GM18873 (cell line): ENCODE measurements around the gene RAC2.
"Not testable (repeated sequence)": the region's sequence is repeated elsewhere in the genome, so short reads cannot be mapped to it uniquely, and the experiment has no call there.

Experiments used
- ATAC-seq: cut with Tn5 transposase; IDR thresholded peaks from one replicate; pipeline ENCODE4 v1.9.1; 2021; ENCODE audit warnings: mild to moderate bottlenecking, moderate library complexity, moderate number of reproducible peaks; ENCODE audit not compliant: unreplicated experiment, low FRiP score

The RAC2 gene

DNA sequence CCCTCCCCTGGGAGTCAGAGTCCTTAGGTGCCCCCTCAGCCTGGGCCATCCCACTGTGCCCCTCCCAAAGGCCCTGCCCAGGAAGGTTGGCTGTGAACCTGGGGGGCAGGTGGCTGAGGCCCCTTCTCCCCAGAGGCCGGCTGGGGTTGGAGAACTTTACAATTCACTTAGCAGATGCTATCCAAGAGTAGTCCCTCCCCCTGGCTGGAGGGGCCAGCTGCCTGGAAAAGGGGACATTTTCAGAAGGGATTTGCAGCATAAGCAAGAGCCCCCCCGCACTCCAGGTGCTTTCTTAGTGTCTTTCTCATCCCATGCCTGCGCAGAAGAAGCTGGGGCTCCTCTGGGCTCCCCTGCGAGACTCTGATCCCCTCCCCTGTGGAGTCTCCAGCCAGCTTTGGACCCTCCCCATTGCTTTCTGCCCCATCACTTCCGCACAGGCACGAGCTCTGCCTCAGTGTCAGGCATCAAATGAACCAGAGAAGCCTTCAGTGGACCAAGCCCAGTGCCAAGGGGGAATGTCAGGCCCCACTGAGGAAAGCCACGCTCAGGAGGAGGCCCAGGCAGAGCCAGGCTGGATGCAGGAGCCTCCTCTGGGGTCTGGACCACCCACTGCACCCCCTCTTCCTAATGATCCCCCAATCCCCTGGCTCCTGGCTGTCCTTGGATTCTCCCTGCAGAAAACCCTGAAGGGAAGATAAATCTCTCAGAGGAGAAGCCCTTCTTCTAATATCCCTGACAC, 35.5 kb downstream of the RAC2 start:
- no peak for ATAC-seq

DNA sequence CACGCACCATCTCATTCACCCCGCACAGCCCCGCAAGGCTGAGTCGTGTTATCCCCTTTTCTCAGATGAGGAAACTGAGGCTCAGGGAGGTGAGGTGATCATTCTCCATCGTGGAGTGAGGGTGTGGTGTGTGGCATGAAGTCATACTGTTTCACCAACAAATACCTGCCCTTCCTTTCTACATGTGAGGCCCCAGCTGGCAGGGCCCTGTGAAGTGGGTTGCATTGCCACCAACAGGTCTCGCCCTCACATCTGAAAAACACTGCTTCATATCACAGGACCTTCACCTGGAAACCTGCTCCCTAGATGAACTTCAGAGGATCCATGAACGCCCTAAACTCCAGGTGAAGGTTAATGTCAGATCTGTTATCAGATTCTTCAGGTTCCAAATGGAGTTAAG, 36.1 kb downstream of the RAC2 start:
- no peak for ATAC-seq

DNA sequence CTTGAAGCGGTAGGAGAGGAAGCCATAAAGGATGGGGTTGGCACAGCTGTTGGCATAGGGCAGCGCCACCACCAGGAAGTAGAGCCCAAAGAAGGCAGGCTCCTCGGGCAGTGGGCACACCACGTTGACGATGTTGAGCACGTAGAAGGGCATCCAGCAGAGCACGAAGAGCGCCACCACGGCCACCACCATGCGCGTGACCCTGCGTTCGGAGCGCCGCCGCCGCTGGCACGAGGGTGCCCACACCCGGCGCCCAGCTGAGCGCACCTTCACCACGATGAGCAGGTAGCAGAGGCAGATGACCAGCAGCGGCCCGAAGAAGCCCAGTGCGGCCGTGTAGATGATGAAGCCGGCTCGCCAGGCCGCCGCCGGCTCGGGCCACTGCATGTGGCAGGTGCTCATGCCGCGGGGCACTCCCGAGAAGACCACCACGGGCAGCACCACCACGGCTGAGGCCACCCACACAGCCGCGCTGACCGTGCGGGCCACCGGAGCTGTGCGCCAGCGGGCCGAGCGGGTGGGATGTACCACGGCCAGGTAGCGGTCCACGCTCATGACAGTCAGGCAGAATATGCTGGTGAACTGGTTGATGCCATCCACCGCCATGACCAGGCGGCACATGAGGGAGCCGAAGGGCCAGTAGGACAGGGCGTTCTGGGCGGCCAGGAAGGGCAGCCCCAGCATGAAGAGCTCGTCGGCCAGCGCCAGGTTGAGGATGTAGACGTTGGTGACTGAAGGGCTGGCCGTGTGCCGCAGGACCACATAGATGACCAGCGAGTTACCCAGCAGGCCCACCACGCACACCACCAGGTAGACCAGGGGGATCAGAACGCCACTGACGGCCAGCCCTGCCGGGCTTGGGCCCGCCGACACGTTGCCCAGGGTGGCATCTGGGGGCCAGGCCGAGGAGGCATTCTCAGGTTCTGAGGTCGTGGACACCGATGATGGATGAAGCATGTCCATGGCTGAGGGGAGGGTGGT, 36.9 kb downstream of the RAC2 start:
- ATAC-seq, result no peak

DNA sequence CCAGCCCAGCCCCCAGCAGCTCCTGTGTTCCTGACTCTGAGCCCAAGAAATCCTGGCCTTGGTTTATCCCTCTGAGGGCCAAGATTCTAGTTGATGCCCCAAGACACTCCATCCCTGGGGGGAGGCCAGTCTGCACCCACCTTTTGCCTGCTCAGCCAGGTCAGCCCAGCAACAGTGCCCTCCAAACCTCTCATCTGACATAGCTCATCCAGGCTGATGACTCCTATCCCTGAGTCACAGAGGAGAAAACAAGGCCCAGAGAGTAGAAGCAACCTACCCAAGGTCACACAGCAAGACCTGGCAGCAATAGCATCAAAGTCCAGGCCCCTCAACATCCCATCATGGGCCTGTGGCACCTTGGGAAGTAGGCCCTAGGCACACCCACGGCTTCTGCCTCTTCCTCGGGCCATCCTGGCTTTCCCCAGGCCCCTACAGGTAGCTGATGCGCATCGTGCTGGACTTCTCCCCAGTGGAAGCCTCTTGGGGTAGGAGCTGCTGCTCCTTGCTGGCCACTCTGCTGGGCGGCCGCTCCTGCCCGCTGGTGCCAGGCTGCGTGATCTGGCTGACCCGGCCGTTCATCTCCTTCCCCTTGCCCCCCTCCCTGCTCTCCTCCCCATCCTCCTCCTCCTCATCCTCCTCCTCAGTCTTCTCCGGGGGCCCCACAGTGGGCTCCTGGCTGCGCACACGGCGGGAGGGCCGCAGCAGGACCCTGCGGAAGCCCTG, 37.8 kb downstream of the RAC2 start:
- no peak for ATAC-seq

DNA sequence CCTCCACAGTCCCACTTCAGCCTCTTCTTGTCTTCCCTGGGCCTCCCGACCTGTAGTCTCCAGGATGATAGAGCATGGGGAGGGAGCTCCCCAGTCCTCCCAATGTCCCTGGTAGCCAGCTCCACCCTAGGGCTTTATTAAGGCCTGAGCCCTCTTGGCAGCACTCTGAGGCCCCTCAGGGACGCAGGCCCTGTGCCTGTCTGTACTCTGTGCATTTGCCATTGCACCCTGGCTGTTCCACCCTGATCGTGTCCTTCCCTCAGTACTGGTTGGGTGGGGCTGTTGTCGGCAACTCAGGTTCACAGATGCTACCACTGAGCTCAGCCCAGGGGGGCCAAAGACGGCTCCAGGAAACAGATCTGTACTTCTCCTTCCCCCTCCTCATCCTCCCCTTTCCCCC, 39.0 kb downstream of the RAC2 start:
- ATAC-seq, result no peak

DNA sequence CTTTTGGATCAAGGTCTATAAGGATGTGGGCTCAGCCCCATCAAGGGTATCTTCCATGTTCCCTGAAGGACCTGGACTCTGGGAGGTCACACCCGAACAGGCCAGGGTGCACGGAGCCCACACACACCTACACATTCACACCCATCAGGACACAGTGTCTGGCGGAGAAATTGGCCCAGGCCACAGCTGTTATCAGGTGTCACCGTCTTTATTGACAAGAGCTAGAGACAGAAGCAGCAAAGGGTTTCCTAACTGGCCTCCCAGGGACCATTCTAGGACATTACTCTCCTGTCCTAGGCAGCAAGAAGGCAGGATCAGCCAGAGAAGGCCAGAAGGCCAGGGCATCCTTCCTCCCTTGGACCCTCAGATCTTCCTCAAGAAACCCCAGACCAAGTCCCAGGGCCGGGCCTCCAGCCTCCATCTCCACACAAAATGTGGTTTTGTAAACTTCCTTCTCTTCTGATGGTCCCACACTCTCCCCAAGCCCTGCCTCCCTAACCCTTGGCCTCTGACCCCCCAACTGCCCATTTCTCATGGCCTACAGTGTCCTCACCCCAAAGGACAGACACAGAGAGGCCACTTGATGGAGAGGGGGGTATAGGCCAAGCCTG, 39.9 kb downstream of the RAC2 start:
- no peak for ATAC-seq

DNA sequence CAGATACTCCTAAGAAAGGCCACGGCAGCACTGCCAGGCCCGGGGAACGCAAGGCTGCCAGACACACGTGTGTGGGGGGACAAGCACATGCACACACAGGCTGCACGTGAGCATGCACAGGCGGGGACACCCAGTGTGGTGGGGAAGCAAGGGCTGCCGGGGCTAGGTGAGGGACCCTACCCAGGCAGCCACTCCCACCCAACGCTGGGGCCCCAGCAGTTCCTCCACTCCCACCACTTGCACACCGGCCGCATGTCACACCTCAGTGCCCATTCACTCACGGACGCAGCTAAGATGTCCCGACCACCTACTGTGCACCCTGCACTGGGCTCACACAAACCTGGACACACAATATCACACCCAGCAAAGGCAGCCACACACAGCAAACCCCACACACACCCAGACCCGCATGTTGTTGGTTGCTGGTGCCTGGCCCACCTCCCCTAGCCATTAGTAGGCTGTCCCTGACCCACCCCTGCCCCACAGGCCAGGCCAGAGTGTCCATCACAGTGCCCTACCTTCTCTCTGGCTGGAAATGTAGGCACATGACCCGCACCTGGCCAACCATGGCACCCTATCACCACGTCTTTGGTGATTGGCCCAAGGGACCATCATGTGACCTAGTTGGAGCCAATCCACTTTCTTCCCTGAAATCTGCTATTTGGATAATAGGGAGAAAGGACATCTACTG, 40.6 kb downstream of the RAC2 start:
- ATAC-seq, result no peak

DNA sequence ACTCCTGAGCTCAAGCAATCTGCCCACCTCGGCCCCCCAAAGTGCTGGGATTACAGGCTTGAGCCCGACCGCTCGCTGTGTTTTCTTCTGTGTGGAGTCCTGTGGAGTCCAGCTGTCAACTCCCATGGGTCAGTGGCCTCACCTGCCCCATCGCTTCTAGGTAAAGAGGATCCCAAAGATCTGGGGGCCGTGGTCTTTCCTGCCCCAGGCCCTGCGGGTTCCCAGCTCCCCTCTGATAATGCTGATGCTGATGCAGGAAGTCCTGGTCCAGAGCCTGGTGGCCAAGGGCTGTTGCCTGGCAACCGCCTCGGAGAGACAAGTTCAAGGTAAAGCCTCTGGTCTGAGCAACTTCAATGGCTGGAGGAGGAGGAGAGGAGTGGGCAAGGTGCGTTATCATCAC, 41.4 kb downstream of the RAC2 start:
- ATAC-seq, result no peak

DNA sequence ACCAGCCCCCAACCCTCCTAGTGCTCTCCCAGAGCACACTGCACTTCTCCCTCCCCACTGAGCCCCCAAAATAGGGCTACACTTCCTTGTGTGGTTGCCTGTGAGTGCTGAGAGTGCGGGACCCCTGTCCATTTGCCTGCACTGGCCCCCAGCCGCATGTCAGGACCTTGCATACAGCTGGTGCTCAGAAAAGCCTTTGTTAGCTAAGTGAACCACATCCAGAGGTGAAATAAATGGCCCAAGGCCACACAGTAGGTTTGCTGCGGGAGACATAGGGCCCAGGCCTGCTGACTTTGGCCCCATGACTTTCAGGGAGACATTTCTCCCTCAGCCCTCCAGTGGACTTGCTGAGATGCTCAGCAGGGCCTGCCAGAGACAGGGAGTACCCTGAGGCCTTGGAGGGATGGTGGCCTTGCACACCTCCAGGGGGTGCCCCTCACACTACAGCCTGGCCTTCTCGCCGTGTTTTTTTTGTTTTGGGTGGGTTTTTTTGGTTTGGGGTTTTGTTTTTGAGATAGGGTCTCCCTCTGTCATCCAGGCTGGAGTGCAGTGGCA, 42.0 kb downstream of the RAC2 start:
- ATAC-seq, result no peak

DNA sequence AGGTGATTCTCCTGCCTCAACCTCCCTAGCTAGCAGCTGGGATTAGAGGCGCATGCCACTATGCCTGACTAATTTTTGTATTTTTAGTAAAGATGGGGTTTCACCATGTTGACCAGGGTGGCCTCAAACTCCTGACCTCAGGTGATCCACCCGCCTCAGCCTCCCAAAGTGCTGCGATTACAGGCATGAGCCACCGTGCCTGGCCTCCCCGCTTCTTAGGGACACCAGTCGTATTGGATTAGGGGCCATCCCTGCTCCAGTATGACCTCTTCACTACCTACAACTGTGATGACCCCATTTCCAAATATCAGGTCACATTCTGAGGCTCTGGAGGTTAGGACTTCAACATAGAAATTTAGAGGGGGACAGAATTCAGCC, 42.6 kb downstream of the RAC2 start:
- ATAC-seq, result not testable (repeated sequence)

DNA sequence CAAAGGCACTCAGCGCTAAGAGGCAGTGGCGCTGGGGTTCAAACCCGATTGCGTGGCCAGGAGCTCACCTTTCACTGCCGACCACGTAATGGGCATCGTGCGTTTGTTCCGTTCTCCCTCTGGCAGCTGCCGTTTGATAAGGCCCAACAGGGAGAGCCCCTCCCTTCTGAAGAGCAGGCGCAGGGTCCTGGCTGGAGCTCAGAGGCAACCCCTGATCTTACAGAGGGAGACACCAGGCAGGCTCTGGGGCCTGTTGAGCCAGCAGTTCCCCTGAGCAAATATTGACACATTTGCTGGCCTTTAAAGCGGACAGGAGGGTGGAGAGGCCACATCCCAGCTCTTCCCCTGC, 44.3 kb downstream of the RAC2 start:
- ATAC-seq, result no peak

DNA sequence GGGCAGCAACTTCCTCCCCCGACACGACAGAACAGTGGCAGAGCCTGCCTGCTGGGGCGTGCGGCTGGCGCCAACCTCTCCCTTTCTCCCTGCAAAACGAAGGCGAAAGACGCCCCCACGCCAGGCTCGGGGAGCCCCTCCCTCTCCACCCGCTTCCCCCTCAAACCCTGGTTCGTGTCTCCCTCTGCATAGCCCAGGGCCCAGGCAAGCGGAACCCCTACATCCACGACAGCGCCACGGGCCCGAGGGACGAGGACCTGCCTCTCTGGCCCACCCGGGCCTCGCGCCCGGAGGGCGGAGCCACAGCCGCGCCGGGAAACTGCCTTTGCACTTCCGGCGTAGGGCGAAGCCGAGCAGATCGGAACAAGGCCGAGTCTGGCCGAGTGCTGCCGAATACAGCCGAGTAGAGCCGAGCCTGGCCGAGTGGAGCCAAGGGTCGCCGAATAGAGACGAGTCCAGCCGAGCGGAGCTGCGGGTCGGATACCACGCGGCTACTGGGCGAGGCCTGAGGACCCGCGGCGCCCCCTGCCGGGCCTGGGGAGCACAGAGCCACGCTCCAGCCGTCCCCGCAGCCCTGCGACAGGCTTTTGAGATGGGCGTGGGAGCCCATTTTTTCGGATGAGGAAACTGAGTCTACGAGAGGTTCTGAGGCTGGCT, 44.8 kb downstream of the RAC2 start:
- peak; percentile 94 for ATAC-seq

DNA sequence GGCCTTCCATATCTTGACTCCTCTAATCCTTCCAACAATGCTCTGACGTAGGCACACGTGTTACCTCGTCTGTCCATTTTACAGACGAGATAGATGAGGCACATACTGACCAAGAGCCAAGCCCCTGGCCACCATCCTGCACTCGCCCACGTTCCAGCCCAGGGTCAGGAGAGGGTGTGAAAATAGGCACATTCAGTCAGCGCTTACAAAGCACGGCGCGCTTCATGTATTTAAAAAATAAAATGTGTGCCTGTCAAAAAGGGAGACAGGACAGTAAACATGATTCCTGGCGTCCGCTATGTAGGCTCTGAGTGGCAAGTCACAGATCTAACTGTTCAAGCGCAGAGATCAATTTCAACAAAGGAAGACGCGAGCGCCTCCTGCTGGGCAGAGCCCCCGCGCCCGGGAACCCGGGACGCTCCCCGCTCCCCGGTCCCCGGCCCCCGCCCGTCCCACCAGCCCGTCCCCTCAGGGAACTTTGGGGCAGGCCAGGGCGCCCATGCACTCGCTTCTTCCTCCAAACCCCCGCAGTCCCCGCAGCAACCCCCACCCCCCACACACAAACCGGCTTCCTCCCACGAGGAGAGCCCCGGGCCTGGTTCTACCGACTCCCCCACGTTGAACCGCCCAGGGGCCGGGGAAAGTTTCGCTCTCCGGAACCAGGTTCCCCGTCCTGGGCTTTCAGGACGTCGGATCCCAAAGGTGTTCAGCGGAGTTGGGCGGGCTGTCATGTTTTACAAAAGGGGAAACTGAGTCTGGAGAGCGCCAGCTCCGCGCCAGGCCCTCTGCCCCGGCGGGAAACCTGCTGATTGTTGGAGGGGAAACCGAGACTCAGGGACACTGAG, 45.6 kb downstream of the RAC2 start:
- no peak for ATAC-seq

DNA sequence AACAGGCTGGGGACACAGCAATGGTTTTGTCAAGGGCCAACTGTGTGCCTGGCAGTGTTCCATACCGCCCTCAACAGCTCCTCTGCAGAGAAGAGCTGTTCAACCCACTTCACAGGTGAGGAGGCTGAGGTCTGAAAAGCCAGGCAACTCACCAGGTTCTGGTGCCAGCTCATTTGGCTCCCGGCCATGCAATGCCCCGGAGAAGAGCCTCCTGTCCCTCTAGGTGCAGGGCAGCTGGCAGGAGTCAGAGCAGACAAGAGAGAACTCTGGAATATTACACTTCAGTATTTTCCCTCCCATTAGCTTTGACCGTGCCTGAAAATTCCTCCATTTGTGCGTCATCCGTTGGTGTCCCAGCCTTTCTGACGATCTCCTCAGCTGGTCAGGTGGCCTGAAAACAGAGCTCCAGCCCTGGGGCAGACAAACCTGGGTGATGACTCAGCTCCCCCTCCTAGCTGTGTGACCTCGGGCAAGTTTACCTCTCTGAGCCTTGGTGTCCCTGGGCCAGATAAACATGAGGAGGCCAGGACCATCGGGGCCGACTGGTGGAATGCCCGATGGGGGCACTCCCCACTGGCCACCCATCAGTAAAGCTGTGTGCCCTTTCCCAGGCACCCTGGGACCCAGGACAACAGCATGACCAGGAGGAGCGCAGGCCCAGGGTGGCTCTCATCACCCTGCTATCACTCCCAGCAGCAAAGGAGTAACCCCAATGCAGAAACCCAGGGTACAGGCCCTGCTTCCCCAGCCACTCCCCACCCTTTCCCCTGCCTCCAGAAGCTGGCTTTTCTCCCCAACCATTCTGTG, 46.4 kb downstream of the RAC2 start:
- ATAC-seq, result no peak

DNA sequence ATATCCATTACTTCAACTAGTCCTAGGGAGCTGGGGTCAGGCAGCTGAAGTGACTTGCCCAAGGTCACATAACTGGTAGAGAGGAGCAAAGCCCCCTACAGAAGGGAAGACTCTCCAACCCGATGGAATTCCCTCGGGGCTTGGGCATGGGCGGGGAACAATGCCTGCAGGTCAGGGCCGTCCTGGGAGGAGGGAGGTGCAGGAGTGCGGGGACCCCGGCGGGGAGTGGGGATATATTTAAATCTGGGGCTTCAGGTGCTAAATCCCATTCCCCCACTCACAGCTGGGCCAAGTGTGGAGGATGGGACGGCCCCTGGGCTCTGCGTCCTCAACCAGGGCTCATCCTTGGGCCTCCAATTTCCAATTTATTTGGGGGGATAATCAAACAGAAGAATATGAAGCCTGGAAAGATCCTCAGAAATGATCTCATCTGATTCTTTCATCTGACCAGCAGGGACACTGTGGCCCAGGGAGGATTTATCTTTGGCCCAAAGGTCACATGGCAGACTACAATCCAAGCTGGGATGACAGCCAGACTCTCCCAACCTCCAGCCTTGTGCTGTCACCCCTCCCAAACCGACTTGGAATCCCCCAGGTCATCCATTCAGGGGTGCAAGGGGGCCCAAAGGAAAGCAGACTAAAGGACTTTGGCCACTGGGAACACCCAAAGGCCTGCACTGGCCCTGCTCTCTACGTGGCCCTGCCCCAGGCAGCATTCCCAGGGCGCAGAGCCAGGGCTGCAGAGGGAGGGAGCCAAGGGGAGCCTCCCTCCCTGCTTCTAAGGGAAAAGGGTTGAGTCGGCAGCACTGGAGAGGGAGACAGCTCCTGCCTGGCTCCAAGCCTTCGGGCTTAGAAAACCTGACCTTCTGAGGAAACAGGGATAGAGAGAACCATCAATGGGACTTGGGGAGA, 47.3 kb downstream of the RAC2 start:
- no peak for ATAC-seq

DNA sequence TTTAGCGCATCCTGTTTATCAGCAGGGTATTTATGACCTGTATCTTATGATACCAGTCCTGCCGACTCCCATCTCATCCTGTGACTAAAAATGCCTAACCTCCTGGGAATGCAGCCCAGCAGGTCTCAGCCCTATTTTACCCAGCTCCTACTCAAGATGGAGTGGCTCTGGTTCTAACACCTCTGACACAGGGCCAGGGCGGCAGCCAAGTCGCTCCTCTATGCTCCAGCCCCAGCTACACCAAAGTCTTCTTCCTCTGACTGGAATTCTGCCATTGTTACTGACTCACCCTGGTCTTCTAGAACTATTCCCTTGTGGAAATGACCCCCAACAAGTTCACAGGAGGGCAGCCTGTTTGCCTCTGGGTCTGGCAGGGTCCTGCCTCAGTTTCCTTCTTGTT, 48.1 kb downstream of the RAC2 start:
- no peak for ATAC-seq

DNA sequence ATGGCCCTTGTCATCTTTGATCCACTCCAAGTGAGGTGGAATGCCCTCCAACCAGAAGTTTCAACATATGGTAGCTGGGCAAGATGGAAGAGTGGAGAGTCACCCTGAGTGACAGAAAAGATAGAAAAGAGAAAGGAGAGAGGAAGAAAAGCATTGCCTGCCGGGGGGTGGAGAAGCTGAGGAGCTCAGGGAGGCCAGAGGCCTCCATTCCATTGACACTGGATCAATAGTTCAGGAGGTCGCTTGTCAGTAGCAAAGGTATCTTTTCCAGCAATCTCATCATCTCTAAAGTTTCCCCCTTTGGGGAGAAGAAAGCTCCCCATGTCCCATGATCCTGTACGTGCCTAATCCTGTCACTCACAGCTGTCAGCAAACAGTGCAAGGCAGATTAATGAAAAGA, 49.3 kb downstream of the RAC2 start:
- no peak for ATAC-seq
